Measurements from ENCODE around the gene HFE.

Gene HFE

GRCh38 chr6:26140254-26140966 lies 53.2 kb downstream of the HFE start:
- peak; percentile 49 for DNase-seq

DNA sequence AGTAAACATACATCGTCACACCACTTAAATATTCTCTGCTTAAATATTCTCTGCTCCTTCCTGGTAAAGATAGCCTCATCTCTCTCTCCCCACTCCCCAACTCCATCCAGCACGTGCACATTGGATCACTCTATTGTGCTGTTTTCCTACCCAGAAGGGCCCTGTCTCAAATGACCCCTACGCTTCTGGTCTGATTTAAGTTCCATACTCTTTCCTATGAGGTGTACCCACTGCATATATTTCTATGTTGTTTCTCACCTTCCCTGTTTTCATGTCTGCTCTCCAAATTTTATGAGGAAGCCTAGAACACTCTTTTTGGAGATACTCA lies 53.7 kb downstream of the HFE start:
- DNase-seq: no peak

- DNase-seq: no peak
These were observed 54.2 kb downstream of the HFE start for GRCh38 chr6:26141378-26141904.

DNA sequence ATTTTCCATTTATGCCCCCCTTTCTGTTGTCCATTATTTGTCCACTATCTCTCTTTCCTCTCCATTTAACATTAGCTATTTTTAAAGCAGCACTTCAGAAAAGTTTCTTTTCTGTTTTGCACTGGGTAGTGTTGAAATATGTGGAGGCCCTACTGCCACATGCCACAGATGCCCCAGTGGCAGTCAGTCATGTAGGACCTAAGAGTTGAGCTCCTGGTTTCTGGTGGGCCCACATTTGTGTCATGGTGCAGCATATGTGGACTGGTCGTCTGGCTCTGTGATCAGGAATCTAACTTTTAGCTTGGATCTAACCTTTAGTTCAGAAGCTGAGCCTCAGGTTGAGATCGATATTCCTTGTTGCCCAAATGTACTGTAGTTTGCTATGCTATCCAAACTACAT lies 54.8 kb downstream of the HFE start:
- no peak for DNase-seq
